AG09309 (cell line): ENCODE results near the gene KIAA0232.
"Not testable (repeated sequence)": the region's sequence is repeated elsewhere in the genome, so short reads cannot be mapped to it uniquely, and the experiment has no call there.

Experiments used
- DNase-seq: peaks from one replicate; pipeline ENCODE4 v3.0.0-alpha.2; 2010; ENCODE audit warnings: low read depth
- H3K4me3 ChIP-seq: 2 replicates; pipeline ENCODE4 v1.5.1; 2011; ENCODE audit warnings: mild to moderate bottlenecking, low read depth, low read length, moderate library complexity; ENCODE audit not compliant: control insufficient read depth
- CTCF ChIP-seq: IDR thresholded peaks from 2 replicates; pipeline ENCODE4 v1.5.1; 2011; ENCODE audit warnings: mild to moderate bottlenecking, low read depth, low read length, inconsistent platforms; ENCODE audit not compliant: insufficient read depth, control insufficient read depth; ENCODE audit errors: missing control alignments

Gene KIAA0232

GRCh38 chr4:6909970-6910339 is 127.4 kb downstream of the KIAA0232 start:
- TF ChIP-seq CTCF = no peak
- peak overlapping the region; percentile 67 for H3K4me3 ChIP-seq
- no peak for DNase-seq

GRCh38 chr4:6910340-6910959 is 127.9 kb downstream of the KIAA0232 start:
- no peak for DNase-seq
- TF ChIP-seq CTCF = peak; percentile 6
- peak overlapping the region; percentile 67 for H3K4me3 ChIP-seq

GRCh38 chr4:6910960-6911874 is 128.7 kb downstream of the KIAA0232 start:
- DNase-seq = no peak
- H3K4me3 ChIP-seq = no peak overlapping the region
- no peak for TF ChIP-seq CTCF

- not testable (repeated sequence) for H3K4me3 ChIP-seq, DNase-seq
Observed at GRCh38 chr4:6911917-6912316, 129.4 kb downstream of the KIAA0232 start.

- H3K4me3 ChIP-seq = no peak overlapping the region
- TF ChIP-seq CTCF = no peak
- DNase-seq = no peak
Observed at GRCh38 chr4:6912441-6912840, 129.9 kb downstream of the KIAA0232 start.

- TF ChIP-seq CTCF = no peak
- no peak overlapping the region for H3K4me3 ChIP-seq
- no peak for DNase-seq
Observed at GRCh38 chr4:6913350-6913905, 130.9 kb downstream of the KIAA0232 start.

GRCh38 chr4:6914448-6914847 is 131.9 kb downstream of the KIAA0232 start:
- no peak for DNase-seq

More at GRCh38 chr4:6914448-6914847, 131.9 kb downstream of the KIAA0232 start:
- TF ChIP-seq CTCF = no peak
- H3K4me3 ChIP-seq = no peak overlapping the region
